ENCODE data around the gene IL17REL. TPM values are rescaled to one million over a fixed set of nuclear protein-coding genes. Genes with fewer than 3 reads are reported as not detected.

Gene IL17REL
- total RNA-seq, 1 donor from 2014 or later = not detected

GRCh38 chr22:49955581-49956417, 56.8 kb downstream of the IL17REL start:
- DNase-seq (ENCODE audit: low read depth) = no peak
- TF ChIP-seq CTCF (conservative IDR thresholded peaks at IDR 0.05; ENCODE audit: low read depth, low read length) = no peak
- no peak overlapping the region for H3K4me3 ChIP-seq (ENCODE audit: low read depth, low read length)

- no peak for DNase-seq (ENCODE audit: low read depth)
- TF ChIP-seq CTCF (conservative IDR thresholded peaks at IDR 0.05; ENCODE audit: low read depth, low read length) = no peak
Observed at GRCh38 chr22:49954991-49955580, 57.5 kb downstream of the IL17REL start.

GRCh38 chr22:49954354-49954753, 58.2 kb downstream of the IL17REL start:
- H3K4me3 ChIP-seq (ENCODE audit: low read depth, low read length) = no peak overlapping the region
- DNase-seq (ENCODE audit: low read depth) = no peak
- no peak for TF ChIP-seq CTCF (conservative IDR thresholded peaks at IDR 0.05; ENCODE audit: low read depth, low read length)

More at GRCh38 chr22:49954991-49955580, 57.5 kb downstream of the IL17REL start:
- no peak overlapping the region for H3K4me3 ChIP-seq (ENCODE audit: low read depth, low read length)

DNA sequence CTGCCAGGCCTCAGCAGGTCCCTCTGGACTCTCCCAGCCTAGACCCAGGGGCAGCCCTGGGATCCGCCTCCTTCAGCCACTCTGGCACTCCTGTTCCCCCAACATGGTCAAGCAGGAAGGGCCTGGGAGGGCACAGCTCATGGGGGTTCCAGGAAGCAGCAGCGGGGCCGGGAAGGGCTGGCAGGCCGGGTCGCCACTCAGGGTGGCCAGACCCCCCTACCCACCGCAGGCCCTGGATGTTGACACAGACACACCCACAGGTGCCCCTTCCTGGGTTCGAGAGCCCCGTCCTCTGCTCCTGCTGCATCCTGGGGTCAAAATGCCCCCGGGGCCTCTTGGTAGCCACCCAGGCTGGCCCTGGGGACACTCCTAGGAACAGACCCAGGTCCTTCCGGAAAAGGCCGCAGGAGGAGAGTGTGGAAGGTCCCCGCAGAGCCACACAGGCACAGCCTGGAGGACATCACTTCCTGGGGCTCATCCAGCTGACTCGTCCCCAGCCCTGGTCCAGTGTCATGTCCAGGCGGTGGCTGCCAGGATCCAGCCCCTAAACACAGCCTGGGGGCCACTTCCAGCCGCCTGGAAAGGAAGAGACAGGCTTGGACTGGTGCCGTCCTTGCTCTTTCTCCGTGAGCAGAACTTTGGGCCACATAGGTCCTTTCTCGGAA, 58.8 kb downstream of the IL17REL start:
- DNase-seq (ENCODE audit: low read depth) = no peak
- no peak overlapping the region for H3K4me3 ChIP-seq (ENCODE audit: low read depth, low read length)
- TF ChIP-seq CTCF (conservative IDR thresholded peaks at IDR 0.05; ENCODE audit: low read depth, low read length) = no peak

DNA sequence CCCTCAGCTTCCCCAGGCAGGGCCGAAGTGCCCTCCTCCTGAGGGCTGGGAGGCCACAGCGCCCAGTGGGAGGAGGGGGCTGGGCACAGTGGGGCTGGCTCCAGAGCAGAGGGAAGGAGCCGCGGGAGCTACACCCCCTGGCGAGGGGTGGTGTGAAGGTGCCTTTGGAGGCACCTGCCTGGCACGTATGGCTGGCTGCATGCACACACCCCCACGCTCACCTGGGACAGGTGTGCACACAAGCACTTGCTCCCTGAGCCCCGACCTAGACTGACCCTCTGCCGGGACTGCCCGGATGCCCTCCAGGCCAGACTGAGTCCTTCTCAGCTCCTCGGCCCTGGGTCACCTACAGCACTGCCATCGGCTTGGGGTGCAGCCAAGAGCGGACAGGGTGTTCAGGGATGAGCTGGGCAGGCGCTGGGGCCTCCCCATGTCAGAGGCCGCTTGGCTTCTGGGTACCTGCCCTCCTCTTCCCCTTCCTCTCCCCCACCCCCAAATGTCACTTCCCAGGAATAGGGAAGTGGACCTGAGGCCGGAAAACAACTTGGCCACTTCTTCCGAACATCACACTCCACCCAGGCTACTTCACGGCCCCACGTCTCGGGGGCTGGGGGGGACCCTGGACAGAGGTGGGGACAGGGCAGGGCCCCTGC, 59.4 kb downstream of the IL17REL start:
- TF ChIP-seq CTCF (conservative IDR thresholded peaks at IDR 0.05; ENCODE audit: low read depth, low read length) = no peak
- H3K4me3 ChIP-seq (ENCODE audit: low read depth, low read length) = no peak overlapping the region
- no peak for DNase-seq (ENCODE audit: low read depth)

- DNase-seq (ENCODE audit: low read depth) = peak; percentile 70
- no peak overlapping the region for H3K4me3 ChIP-seq (ENCODE audit: low read depth, low read length)
- no peak for TF ChIP-seq CTCF (conservative IDR thresholded peaks at IDR 0.05; ENCODE audit: low read depth, low read length)
Observed at GRCh38 chr22:49951986-49952896, 60.3 kb downstream of the IL17REL start.
